ENCODE results near the gene CELSR2.

GRCh38 chr1:109229531-109230127, 19.7 kb upstream of the CELSR2 start:
- TF ChIP-seq CTCF (IDR thresholded peaks at IDR 0.05; ENCODE audit: low read depth, low read length) (no peak), POLR2A (IDR thresholded peaks at IDR 0.05; ENCODE audit: extremely low read depth, insufficient read length) (no peak), MYC (IDR thresholded peaks at IDR 0.05; ENCODE audit: low read depth, low read length) (no peak), MAX (IDR thresholded peaks at IDR 0.05; ENCODE audit: low read depth, low read length) (no peak)

All from NB4 (cell line).